DOHH2 (cell line): ENCODE data around the gene DSE.
"Not testable (repeated sequence)": the region's sequence is repeated elsewhere in the genome, so short reads cannot be mapped to it uniquely, and the experiment has no call there.

Experiments used
- CTCF ChIP-seq: fragments of 200-600 bp; sonication (generic); IDR thresholded peaks from one replicate; pipeline ENCODE4 v1.5.1; 2014; ENCODE audit warnings: antibody characterized with exemption, mild to moderate bottlenecking, low read depth, low read length; ENCODE audit not compliant: poor library complexity, severe bottlenecking
- EZH2phosphoT487 ChIP-seq: fragments of 200-600 bp; sonication (generic); IDR thresholded peaks from 2 replicates; pipeline ENCODE4 v1.6.1; 2017; ENCODE audit warnings: borderline replicate concordance, mild to moderate bottlenecking, antibody characterized with exemption, low read length, moderate library complexity, mixed read lengths

- not testable (repeated sequence) for TF ChIP-seq CTCF, EZH2phosphoT487
Observed at GRCh38 chr6:116340625-116341024, 30.1 kb upstream of the DSE start.
